GM18505 (cell line): ENCODE data around the gene FEV.

Source experiments
- ATAC-seq: cut with Tn5 transposase; IDR thresholded peaks from one replicate; pipeline ENCODE4 v1.9.1; 2021; ENCODE audit not compliant: unreplicated experiment
- POLR2A ChIP-seq: IDR thresholded peaks from 4 replicates; pipeline ENCODE4 v1.6.1; 2011; ENCODE audit warnings: borderline replicate concordance; ENCODE audit not compliant: insufficient read depth, insufficient read length; ENCODE audit errors: extremely low read depth

Gene FEV

DNA sequence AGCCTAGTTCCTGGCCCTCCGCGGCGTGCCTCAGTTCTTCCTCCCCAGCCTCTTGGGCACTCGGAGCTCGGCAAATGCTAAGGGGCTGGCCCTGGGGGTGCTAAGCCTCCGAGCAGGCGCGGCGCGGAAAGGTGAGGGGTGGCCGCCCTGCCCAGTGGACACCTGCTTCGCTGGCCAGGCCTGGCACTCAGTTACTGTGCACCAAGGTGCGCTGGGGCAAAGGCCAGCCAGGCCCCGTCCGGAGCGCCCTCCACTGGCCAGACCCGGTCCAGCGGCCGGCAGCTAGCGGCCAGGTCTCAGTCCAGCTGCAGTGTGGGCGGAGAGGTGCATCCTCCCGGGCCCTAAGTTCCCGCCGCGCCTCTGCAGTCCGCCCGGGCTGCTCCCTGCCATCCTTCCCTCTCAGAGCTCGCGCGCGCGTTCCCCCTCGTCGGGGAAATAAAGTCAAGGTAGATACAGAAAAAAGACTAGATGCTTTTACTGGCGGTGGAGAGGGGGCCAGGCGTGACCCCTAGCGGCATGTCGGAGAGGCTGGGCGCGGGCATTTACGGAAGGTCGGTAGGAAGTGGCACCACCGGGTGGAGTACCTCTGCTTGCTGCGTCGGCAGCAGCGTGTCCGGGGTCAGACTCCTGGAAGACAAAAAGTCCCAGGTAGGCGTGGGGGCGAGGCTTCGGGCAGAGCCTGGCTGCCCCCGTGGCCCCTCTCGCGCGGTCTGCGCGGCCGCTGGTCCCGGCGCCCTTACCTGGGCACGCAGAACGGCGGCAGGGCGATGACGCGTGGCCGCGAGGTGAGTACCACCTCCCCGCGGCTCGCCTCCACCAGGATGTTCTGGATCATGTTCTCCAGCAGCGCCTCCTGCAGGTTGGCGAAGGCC is 17.6 kb upstream of the FEV start:
- no peak for ATAC-seq

DNA sequence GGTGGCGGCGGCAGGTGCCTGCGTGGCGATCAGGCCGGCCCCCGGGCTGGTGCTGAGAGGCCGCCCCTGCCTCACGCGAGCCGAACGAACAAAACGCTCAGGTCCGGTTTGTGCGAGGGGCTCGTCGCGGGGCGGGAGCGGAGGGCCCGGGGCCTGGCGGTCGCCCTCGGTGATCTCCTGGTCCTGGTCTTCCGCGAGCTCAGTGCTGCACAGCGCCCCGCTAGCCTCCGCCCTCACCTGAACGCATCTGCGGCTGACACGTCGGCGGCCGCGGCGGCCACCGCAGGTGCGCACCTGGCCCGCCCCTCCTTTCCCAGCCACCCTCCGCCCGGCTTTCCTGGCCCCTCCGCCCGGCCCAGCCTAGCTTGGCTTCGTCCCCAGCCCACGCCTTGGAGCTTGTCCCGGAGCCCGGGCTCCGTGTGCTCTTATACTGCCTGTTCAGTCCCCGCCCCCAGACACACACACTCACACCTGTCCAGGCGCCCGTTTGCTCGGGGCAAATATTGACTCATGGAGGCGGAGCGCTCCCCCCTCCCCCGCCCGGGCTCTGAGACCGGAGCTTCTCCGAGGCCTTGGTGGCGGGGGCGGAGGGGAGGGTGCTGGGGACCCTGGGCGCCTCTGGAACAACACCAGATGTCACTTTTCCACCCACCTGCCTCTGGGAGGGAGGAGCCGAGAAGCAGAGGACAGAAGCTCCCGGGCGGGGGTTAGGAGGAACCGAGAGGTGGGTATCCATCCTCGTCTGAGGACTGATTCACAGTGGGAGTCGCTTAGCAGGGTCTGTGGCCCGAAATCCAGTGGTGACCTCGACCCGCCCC is 16.8 kb upstream of the FEV start:
- no peak for TF ChIP-seq POLR2A
- no peak for ATAC-seq

More for the DNA sequence above, 17.6 kb upstream of the FEV start:
- no peak for TF ChIP-seq POLR2A

- ATAC-seq: no peak
- no peak for TF ChIP-seq POLR2A
Measured at GRCh38 chr2:219001100-219001576, 16.2 kb upstream of the FEV start.

GRCh38 chr2:219000569-219000960 is 15.6 kb upstream of the FEV start:
- no peak for ATAC-seq

GRCh38 chr2:218999881-219000568 is 15.0 kb upstream of the FEV start:
- TF ChIP-seq POLR2A: no peak
- no peak for ATAC-seq

More at GRCh38 chr2:219000569-219000960, 15.6 kb upstream of the FEV start:
- no peak for TF ChIP-seq POLR2A

DNA sequence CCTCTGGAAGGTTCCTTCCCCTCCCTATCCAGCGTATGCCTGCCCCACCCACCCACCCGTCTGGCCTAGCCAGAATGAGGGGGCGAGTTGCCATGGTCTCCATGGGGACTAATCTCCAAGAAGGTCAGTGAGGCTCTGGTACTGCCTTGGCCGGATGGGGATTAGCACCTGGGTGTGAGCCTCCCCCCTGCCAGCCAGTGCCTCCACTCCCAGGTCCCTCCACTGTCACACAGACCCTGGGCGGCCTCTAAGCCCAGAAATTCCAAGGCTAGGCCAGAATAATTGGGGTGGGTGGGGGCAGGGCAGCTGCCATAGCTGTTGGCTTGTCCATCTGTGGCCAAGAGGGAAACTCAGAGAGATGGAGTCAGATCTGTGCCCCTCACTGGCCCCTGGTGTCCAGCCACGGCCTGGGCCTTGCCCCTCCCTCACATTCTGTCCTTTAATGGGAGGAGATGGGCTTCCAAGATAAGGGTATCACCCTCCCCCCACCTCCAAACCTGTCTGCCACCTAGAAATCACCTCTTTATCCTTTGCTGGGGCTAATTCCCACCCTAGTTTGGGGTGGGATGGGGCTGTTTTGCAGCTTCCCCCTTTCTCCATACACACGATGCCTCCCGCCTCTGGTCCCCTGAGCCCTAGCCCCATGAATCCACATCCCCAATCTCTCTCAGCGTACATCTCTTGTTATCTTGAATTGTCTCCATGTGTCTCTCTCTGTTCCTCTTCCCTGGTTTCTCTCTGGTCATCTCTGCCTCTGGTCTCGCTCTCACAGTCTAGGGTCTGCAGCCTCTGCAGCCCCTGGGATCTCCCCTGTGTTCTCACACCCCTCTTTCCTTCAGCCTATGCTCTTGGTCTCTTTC is 14.3 kb upstream of the FEV start:
- no peak for ATAC-seq

GRCh38 chr2:218998414-218999002 is 13.5 kb upstream of the FEV start:
- no peak for ATAC-seq
- no peak for TF ChIP-seq POLR2A

More for the DNA sequence above, 14.3 kb upstream of the FEV start:
- no peak for TF ChIP-seq POLR2A

DNA sequence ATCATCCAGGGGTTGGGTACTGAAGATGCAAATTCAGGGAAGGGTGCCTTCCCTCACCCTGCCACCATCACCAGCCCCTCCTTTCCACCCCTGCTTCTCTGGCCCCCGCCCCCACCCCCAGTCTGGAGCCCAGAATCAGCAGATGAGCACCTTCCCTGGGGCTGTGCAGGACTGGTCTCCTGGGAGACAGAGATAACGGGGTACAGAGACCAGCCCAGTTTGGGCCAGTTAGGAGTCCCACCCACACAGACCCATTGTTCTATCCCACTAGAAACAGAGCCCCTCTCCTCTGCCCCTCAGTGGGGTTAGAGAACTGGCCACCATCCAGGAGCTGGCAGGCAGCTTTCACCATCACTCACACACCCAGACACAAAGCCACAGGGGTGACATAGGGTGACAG is 12.7 kb upstream of the FEV start:
- no peak for ATAC-seq
- TF ChIP-seq POLR2A: no peak

DNA sequence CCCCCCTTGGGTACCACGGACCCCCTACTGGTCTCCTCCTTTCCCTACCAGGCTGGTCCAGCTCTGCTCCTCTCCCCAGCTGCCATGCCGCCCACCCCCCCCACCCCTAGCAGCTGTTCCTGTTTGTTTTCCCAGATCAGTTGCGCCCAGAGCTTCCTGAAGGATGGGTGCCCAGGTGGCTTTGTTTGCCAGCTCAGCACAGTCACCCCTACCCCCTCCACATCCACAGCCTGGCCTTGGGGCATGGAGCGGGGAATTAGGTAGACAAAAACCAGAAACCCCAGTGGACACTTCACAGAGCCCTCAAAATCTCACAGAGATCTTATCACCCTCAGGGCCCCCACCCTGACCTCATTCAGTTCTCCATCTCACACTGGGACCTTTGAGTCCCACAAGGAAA is 12.0 kb upstream of the FEV start:
- ATAC-seq: no peak
- no peak for TF ChIP-seq POLR2A

DNA sequence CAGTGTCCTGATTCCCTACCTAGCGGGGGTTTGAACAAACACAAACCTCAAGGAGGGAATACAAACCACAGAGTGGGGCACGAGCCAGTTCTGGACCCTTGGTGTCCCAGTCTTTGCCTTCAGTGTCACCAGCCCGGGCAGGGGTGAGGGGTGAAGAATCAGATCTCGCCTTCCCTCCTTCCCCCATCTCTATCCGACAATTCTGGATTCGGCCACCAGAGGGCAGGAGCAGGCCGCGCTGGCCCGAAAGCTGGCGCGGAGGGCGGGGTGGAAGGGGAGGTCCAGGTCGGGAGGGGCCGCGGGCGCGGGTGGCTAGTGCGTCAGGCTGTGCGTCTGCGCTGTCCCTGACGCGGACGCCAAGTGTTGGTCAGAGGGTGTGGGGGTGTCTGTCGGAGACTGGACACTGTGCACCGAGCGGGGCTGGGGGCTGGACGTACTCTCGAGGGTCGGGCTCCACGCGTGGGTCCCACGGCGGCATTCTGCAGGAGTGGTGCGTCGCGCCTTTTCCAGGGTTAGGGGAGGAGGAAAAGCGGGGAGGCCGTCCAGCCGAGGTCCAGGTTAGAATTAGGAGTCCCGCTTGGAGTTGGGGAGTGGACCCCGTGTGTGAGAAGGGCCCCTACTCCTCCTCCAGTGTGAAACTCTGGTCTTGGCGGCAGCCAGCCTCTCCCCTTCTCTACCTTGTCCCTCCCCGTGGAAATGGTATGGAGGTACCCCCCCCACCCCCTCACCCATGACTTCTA is 11.2 kb upstream of the FEV start:
- no peak for TF ChIP-seq POLR2A
- no peak for ATAC-seq

- TF ChIP-seq POLR2A: no peak
- no peak for ATAC-seq
Measured at GRCh38 chr2:218995561-218995960, 10.6 kb upstream of the FEV start.
